T47D (cell line): ENCODE results near the gene ZNF383.
"Not testable (repeated sequence)": the region's sequence is repeated elsewhere in the genome, so short reads cannot be mapped to it uniquely, and the experiment has no call there.

Source experiments
- DNase-seq, 2 experiments: peaks; one replicate each; pipeline versions ENCODE4 v3.0.0 to v3.0.0-alpha.2; 2011 to 2012; ENCODE audit warnings: low read depth in 1 of 2, low spot score in 1 of 2
- JUND ChIP-seq: IDR thresholded peaks from 2 replicates; pipeline ENCODE4 v1.6.1; 2012; ENCODE audit warnings: low read depth
- in situ Hi-C: cut with HindIII; loops from 2 replicates; pipeline ENCODE4 v1.10.0; 2016; ENCODE audit warnings: low sequenced_read_pairs, low pct_unique_long_range_greater_than_20kb

ZNF383 gene

GRCh38 chr19:37217775-37218591, at the start of gene ZNF383:
Gene ZNF383, plus strand, starts transcription at chr19:37218214. Its CDS starts 12,240 bp downstream, at chr19:37230454.
- TF ChIP-seq JUND: no peak
- DNase-seq: peak; percentile 55 to 89
- in situ Hi-C loops: no loop called here

DNA sequence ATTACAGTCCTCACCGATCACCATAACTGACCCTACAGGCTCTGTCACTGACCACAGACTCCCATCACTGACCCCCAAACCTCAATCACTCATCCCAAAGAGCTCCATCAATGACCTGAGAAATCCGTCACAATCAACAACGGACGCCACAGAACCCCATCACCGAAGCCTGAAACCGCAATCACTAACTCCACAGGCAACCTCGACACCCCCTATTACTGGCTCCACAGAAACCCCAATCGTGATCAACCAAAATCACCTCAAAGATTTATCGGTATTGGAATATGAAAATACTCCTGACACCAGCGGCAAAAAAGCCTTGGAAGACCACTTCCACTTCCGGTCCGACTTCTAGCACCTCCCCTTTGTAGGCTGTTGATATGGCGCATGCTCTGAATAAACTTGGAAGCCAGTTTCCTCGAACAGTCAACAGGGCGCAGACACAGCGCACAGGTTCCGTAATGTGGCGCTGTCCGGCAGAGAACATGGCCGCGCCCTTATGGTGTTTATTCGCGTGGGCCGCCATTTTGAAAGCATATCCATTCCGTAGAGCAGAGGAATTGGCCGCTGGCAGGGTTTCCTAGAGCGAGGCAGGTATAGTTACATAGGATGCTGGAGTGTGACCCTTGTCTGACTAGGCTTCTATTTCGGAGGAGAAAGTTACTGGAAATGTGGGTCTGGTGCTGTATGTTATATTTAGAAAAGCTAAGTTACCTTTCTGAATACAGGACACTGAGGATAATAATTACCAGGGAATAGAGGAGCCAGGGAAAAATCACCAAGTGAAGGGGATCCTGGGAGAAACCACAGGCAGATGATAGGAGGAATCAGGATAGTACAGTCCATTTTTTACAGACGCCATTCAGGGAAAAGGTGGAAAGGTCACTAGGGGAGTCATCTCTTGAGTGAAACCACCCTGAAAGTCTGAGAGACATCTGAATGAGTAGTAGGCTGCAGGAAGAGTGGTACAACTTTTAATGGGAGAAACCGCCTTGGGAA, 45.3 kb upstream of the ZNF383 start, which contains the start of gene ZNF585A:
TSS of gene ZNF585A (minus strand) at position 328 of the 999 bp plus-strand sequence. CDS start 2,785 bp downstream, outside the sequence.
- in situ Hi-C loops: no loop called here
- DNase-seq: peak; percentile 42 to 96
- no peak for TF ChIP-seq JUND

- in situ Hi-C loops: not testable (repeated sequence)
These were observed 31.9 kb upstream of the ZNF383 start for GRCh38 chr19:37186071-37186470.

GRCh38 chr19:37195248-37195647, 22.8 kb upstream of the ZNF383 start:
- DNase-seq, in situ Hi-C loops: not testable (repeated sequence)

More at GRCh38 chr19:37186071-37186470, 31.9 kb upstream of the ZNF383 start:
- DNase-seq: not testable (repeated sequence)

DNA sequence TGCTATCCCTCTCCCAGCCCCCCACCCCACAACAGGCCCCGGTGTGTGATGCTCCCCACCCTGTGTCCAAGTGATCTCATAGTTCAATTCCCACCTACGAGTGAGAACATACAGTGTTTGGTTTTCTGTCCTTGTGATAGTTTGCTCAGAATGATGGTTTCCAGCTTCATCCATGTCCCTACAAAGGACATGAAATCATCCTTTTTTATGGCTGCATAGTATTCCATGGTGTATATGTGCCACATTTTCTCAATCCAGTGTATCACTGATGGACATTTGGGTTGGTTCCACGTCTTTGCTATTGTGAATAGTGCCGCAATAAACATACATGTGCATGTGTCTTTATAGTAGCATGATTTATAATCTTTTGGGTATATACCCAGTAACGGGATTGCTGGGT, 20.9 kb upstream of the ZNF383 start:
- DNase-seq, in situ Hi-C loops: not testable (repeated sequence)

DNA sequence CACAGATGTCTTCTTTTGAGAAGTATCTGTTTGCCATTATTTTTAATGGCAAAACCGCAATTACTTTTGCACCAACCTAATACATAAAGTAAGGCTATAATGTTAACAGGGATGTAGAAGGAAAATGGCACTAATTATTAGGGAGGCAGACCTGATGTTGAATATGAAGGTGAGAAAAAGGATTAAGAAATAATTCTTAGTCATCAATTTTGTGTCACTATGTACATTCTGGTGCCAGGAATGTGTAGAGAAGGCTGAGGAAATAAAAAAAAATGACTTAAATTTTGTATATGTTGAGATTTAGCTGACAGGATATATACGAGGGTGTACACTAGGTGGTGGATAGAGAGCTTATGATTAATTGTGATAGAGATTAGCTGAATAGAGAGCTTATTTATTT, 20.2 kb upstream of the ZNF383 start:
- in situ Hi-C loops: no loop called here
- no peak for TF ChIP-seq JUND
- no peak for DNase-seq

DNA sequence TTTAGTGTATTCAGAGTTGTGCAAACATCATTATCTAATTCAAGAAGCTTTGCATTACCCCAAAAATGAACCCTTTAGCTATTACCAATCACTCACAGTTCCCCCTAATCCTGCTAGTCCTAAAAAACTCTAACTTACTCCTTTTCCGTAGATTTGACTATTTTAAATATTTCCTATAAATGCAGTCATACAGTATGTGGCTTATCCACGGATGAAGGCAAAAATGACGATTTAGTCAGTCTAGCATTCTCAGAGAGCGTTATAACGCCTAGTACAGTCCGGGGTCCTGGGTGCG, 587 bp upstream of the ZNF383 start:
- no peak for TF ChIP-seq JUND
- in situ Hi-C loops: no loop called here
- no peak for DNase-seq

GRCh38 chr19:37218592-37218935, 550 bp downstream of the ZNF383 start:
- in situ Hi-C loops: no loop called here
- no peak for TF ChIP-seq JUND
- DNase-seq: no peak

- in situ Hi-C loops: no loop called here
- TF ChIP-seq JUND: no peak
- no peak for DNase-seq
These were observed 2.4 kb downstream of the ZNF383 start for GRCh38 chr19:37220383-37220782.

DNA sequence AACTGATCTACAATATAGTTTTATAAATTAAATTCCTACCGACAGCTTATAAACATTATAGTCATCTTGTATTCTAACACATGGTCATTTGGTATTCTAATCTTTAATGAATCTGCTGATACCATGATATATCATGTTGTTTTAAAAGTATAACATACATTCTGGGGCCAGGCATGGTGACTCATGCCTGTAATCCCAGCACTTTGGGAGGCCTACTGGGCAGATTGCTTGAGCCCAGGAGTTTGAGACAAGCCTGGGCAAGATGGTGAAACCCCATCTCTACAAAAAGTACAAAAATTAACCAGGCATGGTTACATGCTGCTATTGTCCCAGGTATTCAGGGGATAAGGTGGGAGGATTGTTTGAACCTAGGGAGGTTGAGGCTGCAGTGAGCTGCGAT, 3.1 kb downstream of the ZNF383 start:
- in situ Hi-C loops: no loop called here
- no peak for DNase-seq
- TF ChIP-seq JUND: no peak

DNA sequence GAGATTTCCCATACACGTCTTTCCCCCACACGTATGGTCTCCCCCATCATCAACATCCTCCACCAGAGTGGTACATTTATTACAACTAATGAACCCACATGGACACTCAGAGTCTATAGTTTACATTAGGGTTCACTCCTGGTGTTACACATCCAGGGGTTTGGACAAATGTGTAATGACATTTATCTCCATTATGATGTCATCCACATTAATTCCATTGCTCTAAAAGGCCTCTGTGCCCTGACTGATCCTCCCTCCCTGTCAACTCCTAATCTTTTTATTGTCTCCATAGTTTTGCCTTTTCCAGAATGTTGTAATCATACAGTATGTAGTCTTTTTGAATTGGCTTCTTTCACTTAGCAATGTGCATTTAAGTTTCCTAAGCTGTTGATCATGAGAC, 8.2 kb downstream of the ZNF383 start:
- no peak for TF ChIP-seq JUND
- DNase-seq: no peak
- in situ Hi-C loops: no loop called here

DNA sequence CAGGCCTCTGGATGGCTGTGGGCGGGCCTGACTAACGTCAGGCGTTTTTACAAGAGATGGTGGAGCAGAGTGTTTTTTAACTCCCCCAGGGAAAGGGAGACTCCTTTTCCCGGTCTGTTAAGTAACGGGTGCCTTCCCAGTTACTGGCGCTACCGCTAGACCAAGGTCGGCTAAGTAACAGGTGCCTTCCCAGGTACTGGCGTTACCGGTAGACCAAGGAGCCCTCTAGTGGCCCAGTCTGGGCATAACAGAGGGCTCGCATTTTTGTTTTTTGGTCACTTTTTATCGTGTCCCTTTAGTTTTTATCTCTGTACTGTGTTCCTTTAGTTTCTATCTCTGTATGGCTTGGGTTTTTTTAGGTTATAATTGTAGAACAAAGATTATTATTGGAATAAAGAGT, 10.0 kb downstream of the ZNF383 start:
- peak in 1 of 2 experiments; percentile 75 for DNase-seq
- in situ Hi-C loops: no loop called here
- no peak for TF ChIP-seq JUND

DNA sequence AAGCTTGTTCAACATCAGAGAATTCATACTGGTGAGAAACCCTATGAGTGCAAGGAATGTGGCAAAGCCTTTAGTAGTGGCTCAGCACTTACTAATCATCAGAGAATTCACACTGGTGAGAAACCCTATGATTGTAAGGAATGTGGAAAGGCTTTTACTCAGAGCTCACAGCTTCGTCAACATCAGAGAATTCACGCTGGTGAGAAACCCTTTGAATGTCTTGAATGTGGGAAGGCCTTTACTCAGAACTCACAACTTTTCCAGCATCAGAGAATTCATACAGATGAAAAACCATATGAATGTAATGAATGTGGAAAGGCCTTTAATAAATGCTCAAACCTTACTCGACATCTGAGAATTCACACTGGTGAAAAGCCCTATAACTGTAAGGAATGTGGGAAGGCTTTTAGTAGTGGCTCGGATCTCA, 25.2 kb downstream of the ZNF383 start:
- in situ Hi-C loops: no loop called here
- no peak for DNase-seq
- no peak for TF ChIP-seq JUND
